ENCODE data around the gene NSMF.
"Not testable (repeated sequence)": the region's sequence is repeated elsewhere in the genome, so short reads cannot be mapped to it uniquely, and the experiment has no call there.

Gene NSMF

GRCh38 chr9:137452761-137453642 is 6.1 kb downstream of the NSMF start:
- no peak for DNase-seq (ENCODE audit: extremely low spot score)
- CTCF ChIA-PET = interaction anchor here (1.0 kb wide), 1 partner anchor 56 kb away, joined by 4 read pairs; no protein-coding TSS in a partner anchor
- TF ChIP-seq FOXK2 (IDR thresholded peaks at IDR 0.05) = no peak
- no peak for TF ChIP-seq ELF4 (IDR thresholded peaks at IDR 0.05)
- TF ChIP-seq ZNF384 (IDR thresholded peaks at IDR 0.05) = no peak
- TF ChIP-seq FOXM1 (IDR thresholded peaks at IDR 0.05; ENCODE audit: borderline replicate concordance) = no peak
- TF ChIP-seq PKNOX1 (IDR thresholded peaks at IDR 0.05) = no peak
- no peak for TF ChIP-seq TARDBP (IDR thresholded peaks at IDR 0.05)
- POLR2A ChIA-PET = no interaction called here

- ChIA-PET POLR2A (no interaction called here), CTCF (no interaction called here)
- TF ChIP-seq ARNT (IDR thresholded peaks at IDR 0.05) = no peak
- TF ChIP-seq ZNF384 (IDR thresholded peaks at IDR 0.05) = no peak
- TF ChIP-seq SP1 (IDR thresholded peaks at IDR 0.05) = no peak
- TF ChIP-seq LEF1 (IDR thresholded peaks at IDR 0.05; ENCODE audit: borderline replicate concordance) = no peak
- TF ChIP-seq HDGF (IDR thresholded peaks at IDR 0.05; ENCODE audit: borderline replicate concordance) = no peak
- TF ChIP-seq PKNOX1 (IDR thresholded peaks at IDR 0.05) = no peak
- DNase-seq (ENCODE audit: extremely low spot score) = no peak
Observed at GRCh38 chr9:137452006-137452760, 7.0 kb downstream of the NSMF start.

GRCh38 chr9:137451264-137452005 is 7.7 kb downstream of the NSMF start:
- CTCF ChIA-PET; POLR2A ChIA-PET; DNase-seq (ENCODE audit: extremely low spot score): not testable (repeated sequence)

- DNase-seq (ENCODE audit: extremely low spot score); CTCF ChIA-PET; POLR2A ChIA-PET: not testable (repeated sequence)
Observed at GRCh38 chr9:137450539-137451222, 8.5 kb downstream of the NSMF start.

GRCh38 chr9:137449931-137450538 is 9.1 kb downstream of the NSMF start:
- ChIA-PET POLR2A (no interaction called here), CTCF (no interaction called here)
- TF ChIP-seq FOXK2 (IDR thresholded peaks at IDR 0.05) (no peak), BHLHE40 (IDR thresholded peaks at IDR 0.05; ENCODE audit: borderline replicate concordance) (no peak), SP1 (IDR thresholded peaks at IDR 0.05) (no peak), ZNF384 (IDR thresholded peaks at IDR 0.05) (no peak), ELF4 (IDR thresholded peaks at IDR 0.05) (no peak), HDGF (IDR thresholded peaks at IDR 0.05; ENCODE audit: borderline replicate concordance) (no peak), FOXA1 (IDR thresholded peaks at IDR 0.05) (no peak), SUZ12 (IDR thresholded peaks at IDR 0.05) (no peak), CTBP1 (IDR thresholded peaks at IDR 0.05; ENCODE audit: borderline replicate concordance) (no peak), TARDBP (IDR thresholded peaks at IDR 0.05) (no peak), L3MBTL2 (conservative IDR thresholded peaks at IDR 0.05) (no peak)
- no peak for DNase-seq (ENCODE audit: extremely low spot score)

- no peak for DNase-seq (ENCODE audit: extremely low spot score)
- ChIA-PET CTCF (no interaction called here), POLR2A (no interaction called here)
- no peak for TF ChIP-seq FOXK2 (IDR thresholded peaks at IDR 0.05)
- no peak for TF ChIP-seq ZNF384 (IDR thresholded peaks at IDR 0.05)
- TF ChIP-seq SP1 (IDR thresholded peaks at IDR 0.05) = no peak
- no peak for TF ChIP-seq CTBP1 (IDR thresholded peaks at IDR 0.05; ENCODE audit: borderline replicate concordance)
- no peak for TF ChIP-seq ELF4 (IDR thresholded peaks at IDR 0.05)
- TF ChIP-seq ARNT (IDR thresholded peaks at IDR 0.05) = no peak
- TF ChIP-seq SUZ12 (IDR thresholded peaks at IDR 0.05) = no peak
- TF ChIP-seq NFRKB (IDR thresholded peaks at IDR 0.05) = no peak
- no peak for TF ChIP-seq FOXA1 (IDR thresholded peaks at IDR 0.05)
- no peak for TF ChIP-seq LEF1 (IDR thresholded peaks at IDR 0.05; ENCODE audit: borderline replicate concordance)
- TF ChIP-seq HDGF (IDR thresholded peaks at IDR 0.05; ENCODE audit: borderline replicate concordance) = no peak
- no peak for TF ChIP-seq FOXM1 (IDR thresholded peaks at IDR 0.05; ENCODE audit: borderline replicate concordance)
- no peak for TF ChIP-seq L3MBTL2 (conservative IDR thresholded peaks at IDR 0.05)
- no peak for TF ChIP-seq TARDBP (IDR thresholded peaks at IDR 0.05)
- no peak for TF ChIP-seq PKNOX1 (IDR thresholded peaks at IDR 0.05)
- no peak for TF ChIP-seq BHLHE40 (IDR thresholded peaks at IDR 0.05; ENCODE audit: borderline replicate concordance)
Observed at GRCh38 chr9:137449081-137449844, 9.9 kb downstream of the NSMF start.
